GM12801 (cell line): ENCODE results near the gene NPVF.

Experiments
- TF ChIP-seq, protein P1 (sequence below): IDR thresholded peaks from one replicate; pipeline ENCODE4 v1.5.1; 2011; ENCODE audit warnings: control low read depth; ENCODE audit not compliant: insufficient read length; ENCODE audit errors: extremely low read depth

NPVF gene

GRCh38 chr7:25234336-25234735 lies 6.0 kb upstream of the NPVF start:
- TF ChIP-seq, protein P1, sequence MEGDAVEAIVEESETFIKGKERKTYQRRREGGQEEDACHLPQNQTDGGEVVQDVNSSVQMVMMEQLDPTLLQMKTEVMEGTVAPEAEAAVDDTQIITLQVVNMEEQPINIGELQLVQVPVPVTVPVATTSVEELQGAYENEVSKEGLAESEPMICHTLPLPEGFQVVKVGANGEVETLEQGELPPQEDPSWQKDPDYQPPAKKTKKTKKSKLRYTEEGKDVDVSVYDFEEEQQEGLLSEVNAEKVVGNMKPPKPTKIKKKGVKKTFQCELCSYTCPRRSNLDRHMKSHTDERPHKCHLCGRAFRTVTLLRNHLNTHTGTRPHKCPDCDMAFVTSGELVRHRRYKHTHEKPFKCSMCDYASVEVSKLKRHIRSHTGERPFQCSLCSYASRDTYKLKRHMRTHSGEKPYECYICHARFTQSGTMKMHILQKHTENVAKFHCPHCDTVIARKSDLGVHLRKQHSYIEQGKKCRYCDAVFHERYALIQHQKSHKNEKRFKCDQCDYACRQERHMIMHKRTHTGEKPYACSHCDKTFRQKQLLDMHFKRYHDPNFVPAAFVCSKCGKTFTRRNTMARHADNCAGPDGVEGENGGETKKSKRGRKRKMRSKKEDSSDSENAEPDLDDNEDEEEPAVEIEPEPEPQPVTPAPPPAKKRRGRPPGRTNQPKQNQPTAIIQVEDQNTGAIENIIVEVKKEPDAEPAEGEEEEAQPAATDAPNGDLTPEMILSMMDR: no peak

DNA sequence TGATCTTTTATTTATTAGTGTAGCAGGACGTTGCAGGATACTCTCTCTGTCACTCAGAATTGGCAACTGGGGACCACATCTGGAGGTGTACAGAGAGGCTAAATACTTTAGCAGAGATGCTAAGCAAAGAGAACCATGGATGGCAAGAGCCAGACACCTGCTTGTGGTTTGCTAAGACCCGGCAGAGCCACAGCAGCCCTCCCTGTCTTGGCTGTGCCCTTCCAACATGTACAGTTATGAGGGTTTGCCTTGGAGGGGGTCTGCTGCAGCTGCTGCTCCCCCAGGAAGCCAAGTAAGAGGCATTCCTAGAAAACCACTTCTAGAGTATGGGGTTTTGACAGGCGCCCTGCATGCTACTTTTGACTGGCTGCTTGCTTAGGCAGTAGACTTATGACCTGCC lies 5.1 kb downstream of the NPVF start:
- TF ChIP-seq, protein P1: no peak

- TF ChIP-seq, protein P1: no peak
Measured at GRCh38 chr7:25222666-25223065, 5.6 kb downstream of the NPVF start.

DNA sequence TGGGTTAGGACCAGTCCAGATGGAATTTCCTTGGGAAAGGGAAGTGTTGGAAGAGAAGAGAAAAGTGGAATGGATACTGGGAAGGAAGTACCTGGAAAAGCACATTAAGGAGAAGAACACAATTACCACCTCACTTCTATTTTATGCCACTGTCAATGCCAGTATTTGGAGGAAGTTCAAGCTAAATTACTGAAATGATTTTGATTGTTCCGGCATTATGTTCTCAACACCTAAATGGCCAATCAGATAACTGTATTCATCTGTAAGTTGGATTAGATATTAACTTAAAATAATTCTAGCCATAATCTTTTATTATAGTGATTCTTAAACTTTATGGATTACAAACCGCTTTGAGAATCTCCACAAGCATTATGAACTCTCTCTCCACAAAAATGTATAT lies 7.3 kb downstream of the NPVF start:
- TF ChIP-seq, protein P1: no peak

DNA sequence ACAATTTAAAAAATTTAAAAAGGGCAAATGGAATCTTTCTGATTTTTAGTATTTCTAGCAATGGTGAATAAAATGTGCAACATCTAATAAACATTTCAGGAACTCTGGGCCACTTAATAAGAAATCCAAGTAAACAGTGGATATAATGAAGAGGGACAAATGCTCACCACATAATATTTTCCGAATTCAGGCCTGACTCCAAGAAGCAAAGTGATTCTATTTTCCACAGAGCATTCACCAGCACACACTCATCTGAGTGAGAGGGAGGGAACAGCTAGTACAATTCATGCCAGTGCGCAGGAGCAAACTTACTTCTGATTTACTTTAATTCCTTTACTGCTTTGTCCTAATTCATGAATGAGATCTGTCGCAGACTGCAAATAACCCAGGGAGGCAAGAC lies 10.1 kb downstream of the NPVF start:
- TF ChIP-seq, protein P1: no peak

- TF ChIP-seq, protein P1: no peak
Measured at GRCh38 chr7:25216837-25217236, 11.4 kb downstream of the NPVF start.

- TF ChIP-seq, protein P1: no peak
Measured at GRCh38 chr7:25215694-25216335, 12.5 kb downstream of the NPVF start.
